Glutamatergic neuron (in vitro differentiated cells): ENCODE results near the gene PLK3. TPM values are rescaled to one million over a fixed set of nuclear protein-coding genes. Genes with fewer than 3 reads are reported as not detected.

Source experiments
- DNase-seq: peaks from one replicate; pipeline ENCODE4 v3.0.0; 2022
- H3K27ac Mint-ChIP-seq: one replicate; pipeline ENCODE4 v1.8.0; 2020; ENCODE audit warnings: mild to moderate bottlenecking, mixed read lengths, inconsistent platforms; ENCODE audit not compliant: unreplicated experiment
- H3K27me3 Mint-ChIP-seq: one replicate; pipeline ENCODE4 v1.8.0; 2020; ENCODE audit warnings: mild to moderate bottlenecking, moderate library complexity, mixed read lengths, inconsistent platforms; ENCODE audit not compliant: unreplicated experiment
- H3K36me3 Mint-ChIP-seq: one replicate; pipeline ENCODE4 v1.8.0; 2020; ENCODE audit warnings: mild to moderate bottlenecking, mixed read lengths, inconsistent platforms; ENCODE audit not compliant: unreplicated experiment
- H3K4me1 Mint-ChIP-seq: one replicate; pipeline ENCODE4 v1.8.0; 2020; ENCODE audit warnings: mild to moderate bottlenecking, low read depth, mixed read lengths, inconsistent platforms; ENCODE audit not compliant: unreplicated experiment
- H3K4me3 Mint-ChIP-seq: one replicate; pipeline ENCODE4 v1.8.0; 2020; ENCODE audit warnings: mild to moderate bottlenecking, mixed read lengths, inconsistent platforms; ENCODE audit not compliant: unreplicated experiment
- H3K9me3 Mint-ChIP-seq: one replicate; pipeline ENCODE4 v1.8.0; 2020; ENCODE audit warnings: mild to moderate bottlenecking, moderate library complexity, mixed read lengths, inconsistent platforms; ENCODE audit not compliant: unreplicated experiment
- total RNA-seq: library from RNA; stranded (reverse); fragmentation: NEBNext Ultra II Directional; extraction: Animal tissue kit (Norgen Biotek cat#: 25700); gene quantifications from one replicate; pipeline ENCODE4 v1.2.1, GENCODE V29; 2021; ENCODE audit not compliant: unreplicated experiment
- TF ChIP-seq, protein P1 (sequence below): fragments of 200-600 bp; sonication (generic); IDR thresholded peaks from one replicate; pipeline ENCODE4 v1.5.0; 2021; ENCODE audit not compliant: partially characterized antibody, unreplicated experiment

The PLK3 gene
- total RNA-seq, 1 donor from 2014 or later, result 89.3 TPM

- DNase-seq, result peak; percentile 80
- peaks cover 14% of the 10 kb centered on the region for H3K9me3 Mint-ChIP-seq
- H3K4me3 Mint-ChIP-seq, result peak overlapping the region; percentile 91
- TF ChIP-seq, protein P1, sequence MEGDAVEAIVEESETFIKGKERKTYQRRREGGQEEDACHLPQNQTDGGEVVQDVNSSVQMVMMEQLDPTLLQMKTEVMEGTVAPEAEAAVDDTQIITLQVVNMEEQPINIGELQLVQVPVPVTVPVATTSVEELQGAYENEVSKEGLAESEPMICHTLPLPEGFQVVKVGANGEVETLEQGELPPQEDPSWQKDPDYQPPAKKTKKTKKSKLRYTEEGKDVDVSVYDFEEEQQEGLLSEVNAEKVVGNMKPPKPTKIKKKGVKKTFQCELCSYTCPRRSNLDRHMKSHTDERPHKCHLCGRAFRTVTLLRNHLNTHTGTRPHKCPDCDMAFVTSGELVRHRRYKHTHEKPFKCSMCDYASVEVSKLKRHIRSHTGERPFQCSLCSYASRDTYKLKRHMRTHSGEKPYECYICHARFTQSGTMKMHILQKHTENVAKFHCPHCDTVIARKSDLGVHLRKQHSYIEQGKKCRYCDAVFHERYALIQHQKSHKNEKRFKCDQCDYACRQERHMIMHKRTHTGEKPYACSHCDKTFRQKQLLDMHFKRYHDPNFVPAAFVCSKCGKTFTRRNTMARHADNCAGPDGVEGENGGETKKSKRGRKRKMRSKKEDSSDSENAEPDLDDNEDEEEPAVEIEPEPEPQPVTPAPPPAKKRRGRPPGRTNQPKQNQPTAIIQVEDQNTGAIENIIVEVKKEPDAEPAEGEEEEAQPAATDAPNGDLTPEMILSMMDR, result no peak
- peaks cover 6% of the 10 kb centered on the region for H3K36me3 Mint-ChIP-seq
- peaks cover 28% of the 10 kb centered on the region for H3K4me1 Mint-ChIP-seq
- peak overlapping the region; percentile 99 for H3K27ac Mint-ChIP-seq
- peaks cover 16% of the 10 kb centered on the region for H3K27me3 Mint-ChIP-seq
These were observed 2.3 kb downstream of the PLK3 start for GRCh38 chr1:44802306-44803061.

DNA sequence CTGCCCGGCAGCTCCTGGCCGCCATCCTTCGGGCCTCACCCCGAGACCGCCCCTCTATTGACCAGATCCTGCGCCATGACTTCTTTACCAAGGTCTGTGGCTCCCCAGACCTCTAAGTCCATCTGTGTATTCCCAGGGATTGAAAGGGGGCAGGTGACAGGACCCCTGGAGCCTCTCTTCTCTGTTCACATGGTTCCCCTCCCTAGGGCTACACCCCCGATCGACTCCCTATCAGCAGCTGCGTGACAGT, 2.8 kb downstream of the PLK3 start:
- Mint-ChIP-seq H3K27ac (peak overlapping the region; percentile 99), H3K9me3 (peaks cover 15% of the 10 kb centered on the region), H3K36me3 (peaks cover 6% of the 10 kb centered on the region), H3K4me1 (peaks cover 32% of the 10 kb centered on the region), H3K4me3 (peak overlapping the region; percentile 91), H3K27me3 (peaks cover 16% of the 10 kb centered on the region)
- TF ChIP-seq, protein P1, result no peak
- DNase-seq, result no peak

- peaks cover 15% of the 10 kb centered on the region for H3K9me3 Mint-ChIP-seq
- peaks cover 16% of the 10 kb centered on the region for H3K27me3 Mint-ChIP-seq
- H3K36me3 Mint-ChIP-seq, result peaks cover 6% of the 10 kb centered on the region
- no peak for DNase-seq
- H3K4me1 Mint-ChIP-seq, result peaks cover 31% of the 10 kb centered on the region
- H3K4me3 Mint-ChIP-seq, result peak overlapping the region; percentile 91
- TF ChIP-seq, protein P1, result no peak
- H3K27ac Mint-ChIP-seq, result peak overlapping the region; percentile 99
These were observed 3.3 kb downstream of the PLK3 start for GRCh38 chr1:44803312-44804095.

DNA sequence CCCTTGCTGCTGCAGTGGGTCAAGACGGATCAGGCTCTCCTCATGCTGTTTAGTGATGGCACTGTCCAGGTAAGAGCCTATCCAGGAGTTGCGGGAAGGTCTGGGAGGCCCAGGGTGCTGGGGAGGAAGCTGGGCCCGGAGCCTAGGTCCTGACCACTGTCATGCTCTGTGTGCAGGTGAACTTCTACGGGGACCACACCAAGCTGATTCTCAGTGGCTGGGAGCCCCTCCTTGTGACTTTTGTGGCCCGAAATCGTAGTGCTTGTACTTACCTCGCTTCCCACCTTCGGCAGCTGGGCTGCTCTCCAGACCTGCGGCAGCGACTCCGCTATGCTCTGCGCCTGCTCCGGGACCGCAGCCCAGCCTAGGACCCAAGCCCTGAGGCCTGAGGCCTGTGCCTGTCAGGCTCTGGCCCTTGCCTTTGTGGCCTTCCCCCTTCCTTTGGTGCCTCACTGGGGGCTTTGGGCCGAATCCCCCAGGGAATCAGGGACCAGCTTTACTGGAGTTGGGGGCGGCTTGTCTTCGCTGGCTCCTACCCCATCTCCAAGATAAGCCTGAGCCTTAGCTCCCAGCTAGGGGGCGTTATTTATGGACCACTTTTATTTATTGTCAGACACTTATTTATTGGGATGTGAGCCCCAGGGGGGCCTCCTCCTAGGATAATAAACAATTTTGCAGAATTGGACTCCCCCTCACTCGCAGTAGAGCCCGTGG, 5.3 kb downstream of the PLK3 start:
- peaks cover 31% of the 10 kb centered on the region for H3K4me1 Mint-ChIP-seq
- TF ChIP-seq, protein P1, result no peak
- no peak for DNase-seq
- peaks cover 11% of the 10 kb centered on the region for H3K9me3 Mint-ChIP-seq
- H3K27me3 Mint-ChIP-seq, result peaks cover 15% of the 10 kb centered on the region
- peak overlapping the region; percentile 55 for H3K27ac Mint-ChIP-seq
- peaks cover 6% of the 10 kb centered on the region for H3K36me3 Mint-ChIP-seq
- no peak overlapping the region for H3K4me3 Mint-ChIP-seq
